ENCODE data around the gene PTX4.

The PTX4 gene

DNA sequence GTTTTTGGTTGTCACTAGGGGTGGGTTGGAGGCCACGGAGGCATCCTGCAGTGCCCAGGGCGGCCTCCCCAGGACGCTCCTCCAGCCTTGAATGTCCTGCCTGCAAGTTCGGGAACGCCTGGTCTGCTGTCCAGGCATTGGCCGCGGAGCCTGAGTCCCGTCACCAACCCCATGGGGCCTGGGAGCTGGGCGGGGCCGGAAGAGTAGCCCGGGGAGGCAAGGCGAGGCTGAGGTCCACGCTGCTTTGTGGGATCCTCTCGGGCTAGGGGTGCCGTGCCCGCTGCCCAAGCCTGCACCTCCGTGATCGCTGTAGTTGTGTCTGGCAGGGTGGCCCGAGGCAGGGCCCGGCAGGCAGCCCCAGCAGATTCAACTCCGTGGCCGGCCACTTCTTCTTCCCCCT lies 17.2 kb upstream of the PTX4 start:
- H3K4me3 ChIP-seq (ENCODE audit: low read depth in 1 of 2, low read length in 2 of 2), result no peak overlapping the region
- H3K27ac ChIP-seq (ENCODE audit: low read length), result no peak overlapping the region
- H3K27me3 ChIP-seq (ENCODE audit: low read depth, low read length), result no peaks in the 10 kb centered on the region
- H3K36me3 ChIP-seq (ENCODE audit: control insufficient read depth in 1 of 2, insufficient read depth in 2 of 2, low read length in 2 of 2), result peaks cover 3 to 73% of the 10 kb centered on the region in 2 donors
- H3K9me3 ChIP-seq (ENCODE audit: control insufficient read depth in 1 of 2, low read length in 2 of 2), result no peaks in the 10 kb centered on the region
- peaks cover 0 to 10% of the 10 kb centered on the region in 2 donors for H3K4me1 ChIP-seq (ENCODE audit: control insufficient read depth in 1 of 2, insufficient read depth in 2 of 2, low read length in 2 of 2)

DNA sequence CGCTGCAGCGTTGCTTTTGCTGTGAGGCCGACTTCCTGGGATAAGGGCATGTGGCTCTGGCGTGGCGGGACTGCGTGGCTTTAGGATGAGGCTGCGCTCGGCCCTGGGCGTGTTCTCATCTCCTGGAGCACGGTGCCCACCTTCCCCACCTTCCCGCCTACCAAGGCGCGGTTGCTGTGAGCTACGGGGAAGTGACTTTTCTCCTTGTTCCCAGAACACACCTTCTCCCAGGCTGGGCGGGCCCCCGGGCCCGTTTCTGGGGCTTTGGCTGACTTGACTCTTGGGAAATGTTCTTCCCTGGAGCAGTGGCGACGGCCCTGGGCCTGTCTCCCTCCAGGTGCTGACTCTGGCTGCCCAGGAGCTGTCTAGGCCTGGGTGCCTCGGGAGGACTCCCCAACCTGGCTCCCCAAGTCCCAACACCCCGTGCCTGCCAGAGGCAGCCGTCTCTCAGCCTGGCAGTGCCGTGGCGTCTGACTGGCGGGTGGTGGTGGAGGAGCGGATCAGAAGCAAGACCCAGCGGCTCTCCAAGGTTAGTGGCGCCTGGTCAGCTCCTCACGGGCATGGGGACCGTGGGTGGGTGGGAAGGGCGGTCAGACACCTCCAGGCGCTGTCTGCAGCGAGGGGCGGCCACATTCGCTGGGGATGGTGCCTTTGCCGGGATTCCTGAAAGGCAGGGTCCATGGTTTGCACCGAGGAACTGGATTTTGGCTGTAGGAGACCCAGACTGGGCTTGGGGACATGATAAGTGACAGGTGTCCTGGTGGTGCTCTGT lies 16.5 kb upstream of the PTX4 start:
- Histone ChIP-seq H3K27me3 (ENCODE audit: low read depth, low read length) (no peaks in the 10 kb centered on the region), H3K36me3 (ENCODE audit: control insufficient read depth in 1 of 2, insufficient read depth in 2 of 2, low read length in 2 of 2) (peaks cover 3 to 74% of the 10 kb centered on the region in 2 donors), H3K27ac (ENCODE audit: low read length) (no peak overlapping the region), H3K9me3 (ENCODE audit: control insufficient read depth in 1 of 2, low read length in 2 of 2) (no peaks in the 10 kb centered on the region), H3K4me3 (ENCODE audit: low read depth in 1 of 2, low read length in 2 of 2) (no peak overlapping the region), H3K4me1 (ENCODE audit: control insufficient read depth in 1 of 2, insufficient read depth in 2 of 2, low read length in 2 of 2) (peaks cover 0 to 10% of the 10 kb centered on the region in 2 donors)

DNA sequence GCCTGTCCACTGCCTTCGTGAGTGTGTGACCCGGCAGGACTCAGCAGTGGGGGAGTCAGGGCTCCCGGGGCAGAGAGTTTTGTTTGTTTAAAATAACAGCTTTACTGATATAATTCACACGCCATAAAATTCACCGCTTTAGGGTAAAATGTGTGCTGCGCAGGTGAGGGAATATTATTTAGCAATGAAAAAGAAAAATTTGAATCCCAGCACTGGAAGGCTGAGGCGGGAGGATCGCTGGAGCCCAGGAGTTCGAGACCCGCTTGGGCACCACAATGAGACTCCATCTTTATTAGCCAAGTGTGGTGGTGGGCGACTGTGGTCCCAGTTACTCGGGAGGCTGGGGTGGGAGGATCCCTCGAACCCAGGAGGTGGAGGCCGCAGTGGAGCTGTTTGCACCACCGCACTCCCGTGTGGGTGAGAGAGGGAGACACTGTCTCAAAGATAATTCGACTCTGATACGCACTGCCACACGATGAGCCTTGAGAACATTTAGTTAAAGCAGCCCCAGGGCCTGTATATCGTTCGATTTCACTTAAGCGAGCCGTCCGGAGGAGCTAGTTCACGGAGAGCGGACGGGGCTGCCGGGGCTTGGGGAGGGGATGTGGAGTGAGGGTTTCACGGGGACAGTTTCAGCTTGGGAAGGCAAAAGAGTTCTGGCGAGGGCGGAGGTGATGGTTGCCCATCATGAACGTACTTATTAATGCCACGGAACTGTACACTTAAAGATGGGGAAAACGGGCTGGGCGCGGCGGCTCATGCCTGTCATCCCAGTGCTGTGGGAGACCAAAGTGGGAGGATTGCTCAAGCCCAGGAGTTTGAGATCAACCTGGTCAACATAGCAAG lies 14.6 kb upstream of the PTX4 start:
- Histone ChIP-seq H3K4me1 (ENCODE audit: control insufficient read depth in 1 of 2, insufficient read depth in 2 of 2, low read length in 2 of 2) (no peaks in the 10 kb centered on the region), H3K36me3 (ENCODE audit: control insufficient read depth in 1 of 2, insufficient read depth in 2 of 2, low read length in 2 of 2) (peaks cover 3 to 70% of the 10 kb centered on the region in 2 donors), H3K27me3 (ENCODE audit: low read depth, low read length) (no peaks in the 10 kb centered on the region), H3K27ac (ENCODE audit: low read length) (no peak overlapping the region), H3K4me3 (ENCODE audit: low read depth in 1 of 2, low read length in 2 of 2) (no peak overlapping the region), H3K9me3 (ENCODE audit: control insufficient read depth in 1 of 2, low read length in 2 of 2) (no peaks in the 10 kb centered on the region)

DNA sequence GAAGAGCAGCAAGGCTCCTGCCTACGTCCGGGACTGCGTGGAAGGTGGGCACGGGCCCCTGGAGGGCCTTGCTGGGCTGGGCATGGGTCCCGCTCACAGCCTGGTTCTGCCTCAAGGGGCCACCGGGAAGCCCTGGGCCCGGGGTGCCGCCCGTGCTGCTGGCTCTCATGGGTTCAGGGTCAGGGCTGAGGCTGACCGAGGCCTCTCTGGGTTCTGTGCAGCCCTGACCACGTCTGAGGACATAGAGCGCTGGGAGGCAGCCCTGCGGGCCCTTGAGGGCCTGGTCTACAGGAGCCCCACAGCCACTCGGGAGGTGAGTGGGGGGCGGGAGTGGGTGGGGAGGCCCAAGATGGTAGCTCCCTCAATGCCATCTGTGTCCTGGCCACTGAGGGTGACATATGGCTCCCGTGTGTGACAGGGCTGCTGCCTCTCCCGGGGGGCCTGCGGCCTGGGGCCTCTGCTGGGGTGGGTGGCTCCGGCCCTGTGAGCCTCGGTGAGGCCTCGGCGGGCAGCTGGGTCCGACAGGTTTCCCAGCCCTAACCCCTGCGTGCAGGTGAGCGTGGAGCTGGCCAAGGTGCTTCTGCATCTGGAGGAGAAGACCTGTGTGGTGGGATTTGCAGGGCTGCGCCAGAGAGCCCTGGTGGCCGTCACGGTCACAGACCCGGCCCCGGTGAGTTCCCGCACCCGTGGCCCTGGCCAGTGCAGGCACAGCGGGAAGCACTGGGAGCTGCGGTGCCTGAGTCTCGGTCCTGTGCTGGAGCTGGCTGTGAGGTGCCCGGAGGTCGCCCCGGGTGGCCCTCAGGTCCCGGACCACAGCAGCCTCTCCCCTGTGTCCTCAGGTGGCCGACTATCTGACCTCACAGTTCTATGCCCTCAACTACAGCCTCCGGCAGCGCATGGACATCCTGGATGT lies 13.6 kb upstream of the PTX4 start:
- H3K36me3 ChIP-seq (ENCODE audit: control insufficient read depth in 1 of 2, insufficient read depth in 2 of 2, low read length in 2 of 2), result peaks cover 3 to 70% of the 10 kb centered on the region in 2 donors

DNA sequence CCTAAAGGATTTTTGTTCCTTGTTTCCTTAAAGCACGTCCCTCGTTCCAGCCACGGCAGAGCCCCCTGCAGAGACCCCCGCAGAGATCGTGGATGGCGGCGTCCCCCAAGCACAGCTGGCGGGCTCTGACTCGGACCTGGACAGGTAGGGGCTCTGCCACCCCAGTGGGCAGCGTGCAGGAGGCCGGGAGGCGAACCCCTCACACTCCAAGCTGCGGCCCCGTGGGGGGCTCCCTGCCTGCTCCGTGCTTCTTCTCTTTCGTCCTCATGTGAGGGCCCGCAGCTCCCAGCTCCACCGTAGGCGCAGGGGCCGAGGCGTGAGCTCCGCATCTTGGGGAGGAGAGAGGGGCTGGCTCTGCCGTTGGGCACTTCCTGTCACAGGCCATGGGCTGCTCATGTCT lies 12.9 kb upstream of the PTX4 start:
- Histone ChIP-seq H3K27me3 (ENCODE audit: low read depth, low read length) (no peaks in the 10 kb centered on the region), H3K9me3 (ENCODE audit: control insufficient read depth in 1 of 2, low read length in 2 of 2) (no peaks in the 10 kb centered on the region), H3K36me3 (ENCODE audit: control insufficient read depth in 1 of 2, insufficient read depth in 2 of 2, low read length in 2 of 2) (peaks cover 3 to 70% of the 10 kb centered on the region in 2 donors), H3K4me3 (ENCODE audit: low read depth in 1 of 2, low read length in 2 of 2) (no peak overlapping the region), H3K4me1 (ENCODE audit: control insufficient read depth in 1 of 2, insufficient read depth in 2 of 2, low read length in 2 of 2) (no peaks in the 10 kb centered on the region), H3K27ac (ENCODE audit: low read length) (no peak overlapping the region)

More for the DNA sequence above, 13.6 kb upstream of the PTX4 start:
- no peaks in the 10 kb centered on the region for H3K9me3 ChIP-seq (ENCODE audit: control insufficient read depth in 1 of 2, low read length in 2 of 2)
- H3K27ac ChIP-seq (ENCODE audit: low read length), result no peak overlapping the region
- no peak overlapping the region for H3K4me3 ChIP-seq (ENCODE audit: low read depth in 1 of 2, low read length in 2 of 2)
- H3K27me3 ChIP-seq (ENCODE audit: low read depth, low read length), result no peaks in the 10 kb centered on the region
- no peaks in the 10 kb centered on the region for H3K4me1 ChIP-seq (ENCODE audit: control insufficient read depth in 1 of 2, insufficient read depth in 2 of 2, low read length in 2 of 2)

DNA sequence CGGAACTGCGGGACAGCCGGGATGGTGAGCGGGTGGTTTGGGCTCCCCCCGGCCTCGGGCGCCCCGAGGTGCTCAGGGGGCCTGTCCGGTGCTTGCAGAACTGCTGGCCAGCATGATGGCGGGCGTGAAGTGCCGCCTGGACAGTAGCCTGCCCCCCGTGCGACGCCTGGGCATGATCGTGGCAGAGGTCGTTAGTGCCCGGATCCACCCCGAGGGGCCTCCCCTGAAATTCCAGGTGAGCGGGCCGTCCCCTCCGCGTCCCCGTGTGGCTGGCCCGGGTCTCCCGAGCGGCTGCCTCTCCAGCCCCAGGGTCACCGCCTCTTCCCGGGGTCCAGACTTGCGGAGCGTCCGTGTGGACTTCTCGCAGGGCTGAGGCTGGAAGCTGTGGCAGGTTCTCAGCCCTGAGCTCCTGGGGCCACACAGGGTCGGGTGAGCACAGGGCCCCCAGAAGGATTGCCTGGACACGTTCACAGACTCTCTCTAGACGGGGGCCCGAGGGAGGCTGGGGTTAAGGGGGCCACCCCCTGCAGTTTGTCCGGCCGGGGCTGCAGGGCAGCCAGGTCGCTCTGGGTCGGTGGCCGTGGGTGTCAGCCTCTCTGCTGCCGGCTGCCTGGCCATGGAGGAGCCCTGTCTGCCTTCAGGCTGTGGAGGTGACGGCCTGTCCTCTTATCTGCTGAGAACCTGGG lies 11.9 kb upstream of the PTX4 start:
- no peak overlapping the region for H3K4me3 ChIP-seq (ENCODE audit: low read depth in 1 of 2, low read length in 2 of 2)

DNA sequence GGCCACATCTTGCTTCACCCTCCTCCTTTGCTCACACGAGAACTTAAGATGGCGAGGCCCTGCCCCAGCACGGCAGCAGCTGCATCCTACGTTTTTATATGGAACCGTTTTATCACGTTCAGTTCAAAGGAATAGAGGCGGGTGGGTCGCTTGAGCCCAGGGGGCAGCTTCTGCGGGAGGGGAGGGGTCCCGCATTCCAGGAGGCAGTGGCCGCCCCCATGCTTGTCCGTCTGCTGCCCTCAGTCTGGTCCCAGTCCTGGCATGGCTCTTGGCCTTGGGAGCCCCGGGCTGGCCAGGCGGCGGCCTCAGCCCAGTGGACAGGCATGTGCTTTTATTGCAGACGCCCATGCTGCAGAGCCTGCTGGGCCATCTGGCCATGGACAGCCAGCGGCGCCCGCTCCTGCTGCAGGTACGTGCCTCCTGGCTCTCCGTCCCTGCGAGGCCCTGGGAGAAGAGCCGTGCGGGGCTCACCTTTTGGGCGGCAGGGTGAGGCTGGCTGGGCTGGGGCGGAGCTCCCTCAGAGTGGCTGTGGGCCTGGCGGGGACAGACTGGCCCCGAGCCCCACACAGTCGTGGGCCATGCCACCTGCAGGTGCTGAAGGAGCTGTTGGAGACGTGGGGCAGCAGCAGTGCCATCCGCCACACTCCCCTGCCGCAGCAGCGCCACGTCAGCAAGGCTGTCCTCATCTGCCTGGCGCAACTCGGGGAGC lies 11.2 kb upstream of the PTX4 start:
- H3K27ac ChIP-seq (ENCODE audit: low read length), result no peak overlapping the region
- peaks cover 1 to 7% of the 10 kb centered on the region in 2 donors for H3K4me1 ChIP-seq (ENCODE audit: control insufficient read depth in 1 of 2, insufficient read depth in 2 of 2, low read length in 2 of 2)
- H3K9me3 ChIP-seq (ENCODE audit: control insufficient read depth in 1 of 2, low read length in 2 of 2), result no peaks in the 10 kb centered on the region
- no peak overlapping the region for H3K4me3 ChIP-seq (ENCODE audit: low read depth in 1 of 2, low read length in 2 of 2)
- no peaks in the 10 kb centered on the region for H3K27me3 ChIP-seq (ENCODE audit: low read depth, low read length)
- peaks cover 3 to 64% of the 10 kb centered on the region in 2 donors for H3K36me3 ChIP-seq (ENCODE audit: control insufficient read depth in 1 of 2, insufficient read depth in 2 of 2, low read length in 2 of 2)

More for the DNA sequence above, 11.9 kb upstream of the PTX4 start:
- Histone ChIP-seq H3K27me3 (ENCODE audit: low read depth, low read length) (no peaks in the 10 kb centered on the region), H3K9me3 (ENCODE audit: control insufficient read depth in 1 of 2, low read length in 2 of 2) (no peaks in the 10 kb centered on the region), H3K36me3 (ENCODE audit: control insufficient read depth in 1 of 2, insufficient read depth in 2 of 2, low read length in 2 of 2) (peaks cover 3 to 65% of the 10 kb centered on the region in 2 donors), H3K27ac (ENCODE audit: low read length) (no peak overlapping the region), H3K4me1 (ENCODE audit: control insufficient read depth in 1 of 2, insufficient read depth in 2 of 2, low read length in 2 of 2) (peaks cover 0 to 2% of the 10 kb centered on the region in 2 donors)

DNA sequence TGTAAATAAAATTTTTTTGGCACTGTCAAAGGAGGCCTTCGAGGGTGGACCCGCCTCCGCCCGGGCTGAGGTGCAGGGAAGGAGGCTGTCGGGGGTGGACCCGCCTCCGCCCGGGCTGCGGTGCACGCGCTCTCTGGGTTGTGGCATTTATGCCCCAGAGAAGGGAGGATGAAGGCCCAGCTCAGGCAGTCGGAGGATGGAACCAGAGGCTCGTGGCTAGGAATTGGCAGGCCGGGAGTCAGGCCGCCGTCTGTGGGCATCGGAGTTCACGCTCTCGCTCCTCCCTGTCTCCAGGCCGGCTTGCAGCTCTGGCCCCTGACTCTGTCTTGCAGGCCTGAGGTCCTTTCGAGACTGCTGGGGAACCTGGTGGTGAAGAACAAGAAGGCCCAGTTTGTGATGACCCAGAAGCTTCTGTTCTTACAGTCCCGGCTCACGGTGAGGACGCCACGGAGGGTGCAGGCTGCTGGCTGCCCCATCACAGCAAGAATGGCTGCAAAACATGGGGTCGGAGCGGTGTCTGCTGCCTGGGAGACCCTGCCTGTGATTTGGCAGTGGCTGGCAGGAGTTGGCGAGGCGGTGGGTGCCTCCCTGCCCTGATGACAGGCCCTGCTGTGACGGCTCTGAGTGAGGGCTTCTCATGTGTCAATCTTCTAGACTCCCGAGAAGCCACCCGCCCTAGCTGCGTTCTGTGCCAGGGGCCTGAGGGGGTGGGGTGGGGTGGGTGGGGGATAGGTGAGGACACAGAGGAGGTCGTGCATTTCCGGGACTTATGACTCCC lies 10.3 kb upstream of the PTX4 start:
- H3K9me3 ChIP-seq (ENCODE audit: control insufficient read depth in 1 of 2, low read length in 2 of 2), result no peaks in the 10 kb centered on the region
- H3K27ac ChIP-seq (ENCODE audit: low read length), result no peak overlapping the region
- H3K27me3 ChIP-seq (ENCODE audit: low read depth, low read length), result no peaks in the 10 kb centered on the region
- H3K4me1 ChIP-seq (ENCODE audit: control insufficient read depth in 1 of 2, insufficient read depth in 2 of 2, low read length in 2 of 2), result peaks cover 7 to 15% of the 10 kb centered on the region in 2 donors
- peaks cover 3 to 64% of the 10 kb centered on the region in 2 donors for H3K36me3 ChIP-seq (ENCODE audit: control insufficient read depth in 1 of 2, insufficient read depth in 2 of 2, low read length in 2 of 2)
- H3K4me3 ChIP-seq (ENCODE audit: low read depth in 1 of 2, low read length in 2 of 2), result no peak overlapping the region

DNA sequence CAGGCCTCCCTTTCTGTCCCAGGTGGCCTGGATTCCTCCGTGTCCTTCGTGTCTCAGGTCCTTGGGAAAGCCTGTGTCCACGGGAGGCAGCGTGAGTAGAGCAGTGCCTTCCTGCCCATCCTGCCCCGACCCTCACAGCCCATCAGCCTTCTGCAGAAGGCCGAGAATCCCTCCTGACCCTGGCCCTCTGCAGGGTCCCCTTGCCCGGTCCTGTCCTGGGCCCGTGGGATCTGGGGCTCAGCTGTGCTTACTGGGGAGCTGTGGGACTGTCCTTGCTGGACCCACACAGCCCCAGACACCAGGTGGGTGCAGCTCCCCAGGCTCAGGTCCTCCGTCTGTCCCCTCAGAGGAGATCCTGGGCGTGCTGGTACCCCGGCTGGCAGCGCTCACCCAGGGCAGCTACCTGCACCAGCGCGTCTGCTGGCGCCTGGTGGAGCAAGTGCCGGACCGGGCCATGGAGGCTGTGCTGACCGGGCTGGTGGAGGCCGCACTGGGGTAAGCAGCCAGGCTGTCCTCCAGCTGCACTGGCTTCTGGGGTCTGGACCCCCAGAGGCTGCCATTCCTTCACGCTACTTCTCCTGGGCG lies 8.4 kb upstream of the PTX4 start:
- H3K27me3 ChIP-seq (ENCODE audit: low read depth, low read length), result no peaks in the 10 kb centered on the region
- H3K4me1 ChIP-seq (ENCODE audit: control insufficient read depth in 1 of 2, insufficient read depth in 2 of 2, low read length in 2 of 2), result peaks cover 13 to 27% of the 10 kb centered on the region in 2 donors
- no peaks in the 10 kb centered on the region for H3K9me3 ChIP-seq (ENCODE audit: control insufficient read depth in 1 of 2, low read length in 2 of 2)
- no peak overlapping the region for H3K27ac ChIP-seq (ENCODE audit: low read length)
- peaks cover 3 to 45% of the 10 kb centered on the region in 2 donors for H3K36me3 ChIP-seq (ENCODE audit: control insufficient read depth in 1 of 2, insufficient read depth in 2 of 2, low read length in 2 of 2)
- no peak overlapping the region for H3K4me3 ChIP-seq (ENCODE audit: low read depth in 1 of 2, low read length in 2 of 2)
